Measurements from ENCODE around the gene PRKAG2.

The PRKAG2 gene

DNA sequence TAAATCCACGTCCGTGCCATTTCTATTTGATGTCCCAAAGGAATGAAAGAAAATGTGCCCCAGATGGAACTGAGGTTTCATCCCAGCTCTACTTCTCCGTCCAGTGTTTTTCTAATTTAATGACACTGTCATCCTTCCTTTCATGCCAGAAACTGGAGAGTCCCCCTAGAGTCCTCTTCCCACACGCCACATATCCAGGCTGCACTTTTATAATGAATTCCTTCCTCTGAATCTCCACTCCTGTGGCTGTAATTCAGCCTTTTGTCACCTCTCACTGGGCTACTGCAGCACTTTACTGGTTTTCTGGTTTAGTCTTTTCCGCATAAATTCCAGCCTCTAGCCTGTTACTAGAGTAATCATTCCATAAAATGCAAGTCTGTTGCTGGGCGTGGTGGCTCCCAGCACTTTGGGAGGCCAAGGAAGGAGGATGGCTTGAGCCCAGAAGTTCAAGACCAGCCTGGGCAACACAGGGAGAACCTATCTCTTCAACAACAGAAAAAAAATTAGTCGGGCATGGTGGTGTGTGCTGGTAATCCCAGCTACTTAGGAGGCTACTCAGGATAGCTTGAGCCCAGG lies 214.6 kb downstream of the PRKAG2 start:
- DNase-seq (ENCODE audit: low read depth) = no peak
- no peak overlapping the region for H3K4me3 ChIP-seq (ENCODE audit: low read depth, low read length)
- in situ Hi-C loops (cut with HindIII; ENCODE audit: low sequenced_read_pairs) = loop anchor here (5.0 kb wide), 1 partner anchor 75 kb away; no protein-coding TSS in a partner anchor
- TF ChIP-seq, protein P1, sequence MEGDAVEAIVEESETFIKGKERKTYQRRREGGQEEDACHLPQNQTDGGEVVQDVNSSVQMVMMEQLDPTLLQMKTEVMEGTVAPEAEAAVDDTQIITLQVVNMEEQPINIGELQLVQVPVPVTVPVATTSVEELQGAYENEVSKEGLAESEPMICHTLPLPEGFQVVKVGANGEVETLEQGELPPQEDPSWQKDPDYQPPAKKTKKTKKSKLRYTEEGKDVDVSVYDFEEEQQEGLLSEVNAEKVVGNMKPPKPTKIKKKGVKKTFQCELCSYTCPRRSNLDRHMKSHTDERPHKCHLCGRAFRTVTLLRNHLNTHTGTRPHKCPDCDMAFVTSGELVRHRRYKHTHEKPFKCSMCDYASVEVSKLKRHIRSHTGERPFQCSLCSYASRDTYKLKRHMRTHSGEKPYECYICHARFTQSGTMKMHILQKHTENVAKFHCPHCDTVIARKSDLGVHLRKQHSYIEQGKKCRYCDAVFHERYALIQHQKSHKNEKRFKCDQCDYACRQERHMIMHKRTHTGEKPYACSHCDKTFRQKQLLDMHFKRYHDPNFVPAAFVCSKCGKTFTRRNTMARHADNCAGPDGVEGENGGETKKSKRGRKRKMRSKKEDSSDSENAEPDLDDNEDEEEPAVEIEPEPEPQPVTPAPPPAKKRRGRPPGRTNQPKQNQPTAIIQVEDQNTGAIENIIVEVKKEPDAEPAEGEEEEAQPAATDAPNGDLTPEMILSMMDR (IDR thresholded peaks at IDR 0.05; ENCODE audit: low read depth, low read length, missing control alignments) = no peak

DNA sequence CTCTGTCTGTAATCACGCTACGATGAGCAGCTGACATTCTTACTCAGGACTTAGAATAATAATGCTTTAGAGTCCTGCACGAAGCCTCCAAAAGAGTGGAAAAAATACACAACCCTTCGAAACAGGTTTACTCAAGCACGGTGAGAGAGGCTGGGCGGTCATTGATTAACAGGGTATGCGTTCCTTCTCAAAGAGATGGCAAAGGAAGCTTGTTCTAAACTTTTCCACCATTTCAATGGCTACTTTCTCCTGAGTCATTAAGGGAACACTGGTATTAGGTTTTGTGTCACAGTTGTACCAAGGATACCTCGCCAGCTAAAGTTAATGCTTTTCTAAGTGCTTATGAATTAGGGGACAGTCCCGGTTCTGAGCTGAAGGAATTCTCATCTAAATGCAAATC lies 215.3 kb downstream of the PRKAG2 start:
- in situ Hi-C loops (cut with HindIII; ENCODE audit: low sequenced_read_pairs) = loop anchor here (5.0 kb wide), 1 partner anchor 76 kb away; no protein-coding TSS in a partner anchor
- no peak for DNase-seq (ENCODE audit: low read depth)
- TF ChIP-seq, protein P1 (IDR thresholded peaks at IDR 0.05; ENCODE audit: low read depth, low read length, missing control alignments) = no peak

DNA sequence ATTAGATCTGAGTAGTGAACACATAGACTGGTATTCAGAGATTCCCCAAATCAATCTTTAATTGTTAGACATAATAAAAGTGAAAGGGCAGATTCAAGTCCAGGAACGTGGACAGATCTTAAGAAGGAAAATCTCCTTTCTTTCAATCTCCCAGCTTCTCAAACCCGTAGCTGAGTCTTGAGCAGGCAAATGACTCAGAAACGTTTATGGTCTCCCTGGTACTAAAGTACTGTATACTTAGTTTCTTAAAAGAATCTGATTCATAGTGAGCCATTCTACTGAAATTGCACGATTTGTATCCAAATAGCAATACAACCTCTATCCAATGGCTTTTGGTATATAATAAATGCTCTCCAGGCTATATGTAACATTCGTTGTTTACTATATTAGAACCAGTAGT lies 216.8 kb downstream of the PRKAG2 start:
- TF ChIP-seq, protein P1 (IDR thresholded peaks at IDR 0.05; ENCODE audit: low read depth, low read length, missing control alignments) = no peak
- no peak for DNase-seq (ENCODE audit: low read depth)
- in situ Hi-C loops (cut with HindIII; ENCODE audit: low sequenced_read_pairs) = loop anchor here (5.0 kb wide), 1 partner anchor 77 kb away; no protein-coding TSS in a partner anchor
- H3K4me3 ChIP-seq (ENCODE audit: low read depth, low read length) = no peak overlapping the region

More for the DNA sequence above, 215.3 kb downstream of the PRKAG2 start:
- no peak overlapping the region for H3K4me3 ChIP-seq (ENCODE audit: low read depth, low read length)

DNA sequence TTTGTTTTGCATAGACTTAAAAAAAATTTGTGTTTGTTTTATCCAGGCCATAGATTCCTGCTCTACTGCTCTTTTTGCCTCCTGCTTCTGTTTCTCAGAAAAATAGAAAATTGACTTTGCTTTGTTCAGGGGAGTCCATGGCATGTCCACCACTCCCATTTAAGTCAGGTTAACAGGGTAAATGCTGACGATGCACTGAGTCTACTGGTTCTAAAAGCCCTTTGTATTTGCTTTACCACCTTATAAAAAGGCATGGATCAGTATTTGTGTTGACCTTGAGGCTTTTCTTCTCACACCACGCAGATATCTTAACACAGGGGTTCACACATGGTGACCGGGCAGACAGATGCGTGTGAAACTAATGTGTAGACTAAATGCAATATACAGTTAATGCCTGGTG lies 217.7 kb downstream of the PRKAG2 start:
- DNase-seq (ENCODE audit: low read depth) = no peak
- TF ChIP-seq, protein P1 (IDR thresholded peaks at IDR 0.05; ENCODE audit: low read depth, low read length, missing control alignments) = no peak
- no peak overlapping the region for H3K4me3 ChIP-seq (ENCODE audit: low read depth, low read length)
- in situ Hi-C loops (cut with HindIII; ENCODE audit: low sequenced_read_pairs) = no loop called here

DNA sequence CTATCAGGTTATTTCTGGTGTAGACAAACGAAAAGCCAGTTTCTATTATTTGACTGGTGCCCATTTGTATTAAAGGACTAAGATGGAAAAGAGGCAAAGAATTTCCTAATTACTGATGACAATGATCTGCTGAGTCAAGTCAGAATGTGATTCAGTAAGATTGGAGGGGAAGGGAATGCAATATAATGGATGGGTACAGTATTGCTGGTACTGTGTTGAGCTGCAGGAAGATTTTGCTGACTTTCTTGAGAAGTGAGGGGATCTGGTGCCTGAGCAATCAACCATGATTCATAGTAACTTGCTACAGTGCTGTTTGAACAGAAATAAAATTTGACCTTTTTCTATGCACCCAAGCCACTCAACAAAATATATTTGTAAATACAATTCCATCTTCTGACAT lies 218.1 kb downstream of the PRKAG2 start:
- TF ChIP-seq, protein P1 (IDR thresholded peaks at IDR 0.05; ENCODE audit: low read depth, low read length, missing control alignments) = no peak
- in situ Hi-C loops (cut with HindIII; ENCODE audit: low sequenced_read_pairs) = no loop called here
- no peak overlapping the region for H3K4me3 ChIP-seq (ENCODE audit: low read depth, low read length)
- DNase-seq (ENCODE audit: low read depth) = no peak

DNA sequence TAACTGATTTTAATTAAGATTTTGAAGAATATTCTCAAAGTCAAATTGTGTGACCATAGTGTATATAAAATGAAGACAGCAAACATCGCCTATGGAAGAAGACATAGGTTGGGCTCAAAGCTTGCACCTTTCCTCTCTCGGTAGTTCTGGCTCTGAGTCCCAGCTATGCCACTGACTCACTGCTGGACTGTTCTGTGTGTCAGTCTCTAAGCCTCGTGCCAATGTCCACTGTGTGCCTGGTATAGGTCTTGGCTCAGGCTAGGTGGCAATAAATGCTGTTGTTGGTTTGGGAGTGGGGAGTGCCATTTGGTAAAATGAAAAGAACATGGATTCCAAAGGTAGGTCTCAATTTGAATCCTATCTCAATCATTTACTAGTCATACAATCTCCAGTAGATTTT lies 219.7 kb downstream of the PRKAG2 start:
- in situ Hi-C loops (cut with HindIII; ENCODE audit: low sequenced_read_pairs) = no loop called here
- TF ChIP-seq, protein P1 (IDR thresholded peaks at IDR 0.05; ENCODE audit: low read depth, low read length, missing control alignments) = no peak
- no peak for DNase-seq (ENCODE audit: low read depth)
- H3K4me3 ChIP-seq (ENCODE audit: low read depth, low read length) = no peak overlapping the region
